COR-L47 (cell line): ENCODE measurements around the gene LUZP1.

Experiments
- DNase-seq: peaks from one replicate; lab custom pipeline; 2025; lab: John Stamatoyannopoulos, UW

The LUZP1 gene

GRCh38 chr1:23188434-23188884 lies 19.8 kb upstream of the LUZP1 start:
- DNase-seq = no peak

GRCh38 chr1:23187637-23188036 lies 19.0 kb upstream of the LUZP1 start:
- DNase-seq = no peak

- DNase-seq = no peak
These were observed 16.7 kb upstream of the LUZP1 start for GRCh38 chr1:23185381-23185780.

GRCh38 chr1:23184212-23184934 lies 15.7 kb upstream of the LUZP1 start:
- peak; percentile 44 for DNase-seq

- no peak for DNase-seq
These were observed 11.2 kb upstream of the LUZP1 start for GRCh38 chr1:23179862-23180261.

- DNase-seq = no peak
These were observed 10.3 kb upstream of the LUZP1 start for GRCh38 chr1:23178950-23179349.

- no peak for DNase-seq
These were observed 9.8 kb upstream of the LUZP1 start for GRCh38 chr1:23178414-23178813.

- DNase-seq = peak; percentile 65
These were observed 9.1 kb upstream of the LUZP1 start for GRCh38 chr1:23177438-23178380.

GRCh38 chr1:23177031-23177430 lies 8.4 kb upstream of the LUZP1 start:
- DNase-seq = no peak

- DNase-seq = no peak
These were observed 5.9 kb upstream of the LUZP1 start for GRCh38 chr1:23174426-23175110.

GRCh38 chr1:23171181-23171755 lies 2.6 kb upstream of the LUZP1 start:
- DNase-seq = no peak

- DNase-seq = no peak
These were observed 1.2 kb upstream of the LUZP1 start for GRCh38 chr1:23169727-23170335.

GRCh38 chr1:23169195-23169575 lies 529 bp upstream of the LUZP1 start:
- DNase-seq = no peak

- no peak for DNase-seq
These were observed 594 bp downstream of the LUZP1 start for GRCh38 chr1:23168079-23168444.

- no peak for DNase-seq
These were observed 1.1 kb downstream of the LUZP1 start for GRCh38 chr1:23167353-23168078.

GRCh38 chr1:23166854-23167253 lies 1.8 kb downstream of the LUZP1 start:
- DNase-seq = no peak

- no peak for DNase-seq
These were observed 5.3 kb downstream of the LUZP1 start for GRCh38 chr1:23163395-23163794.

GRCh38 chr1:23159963-23160877 lies 8.4 kb downstream of the LUZP1 start:
- no peak for DNase-seq

GRCh38 chr1:23156940-23157339 lies 11.7 kb downstream of the LUZP1 start:
- no peak for DNase-seq
